ENCODE data around the gene ZNHIT6.
A peak's percentile ranks its signal among the peaks of the same experiment; 100 is the strongest.

ZNHIT6 gene

DNA sequence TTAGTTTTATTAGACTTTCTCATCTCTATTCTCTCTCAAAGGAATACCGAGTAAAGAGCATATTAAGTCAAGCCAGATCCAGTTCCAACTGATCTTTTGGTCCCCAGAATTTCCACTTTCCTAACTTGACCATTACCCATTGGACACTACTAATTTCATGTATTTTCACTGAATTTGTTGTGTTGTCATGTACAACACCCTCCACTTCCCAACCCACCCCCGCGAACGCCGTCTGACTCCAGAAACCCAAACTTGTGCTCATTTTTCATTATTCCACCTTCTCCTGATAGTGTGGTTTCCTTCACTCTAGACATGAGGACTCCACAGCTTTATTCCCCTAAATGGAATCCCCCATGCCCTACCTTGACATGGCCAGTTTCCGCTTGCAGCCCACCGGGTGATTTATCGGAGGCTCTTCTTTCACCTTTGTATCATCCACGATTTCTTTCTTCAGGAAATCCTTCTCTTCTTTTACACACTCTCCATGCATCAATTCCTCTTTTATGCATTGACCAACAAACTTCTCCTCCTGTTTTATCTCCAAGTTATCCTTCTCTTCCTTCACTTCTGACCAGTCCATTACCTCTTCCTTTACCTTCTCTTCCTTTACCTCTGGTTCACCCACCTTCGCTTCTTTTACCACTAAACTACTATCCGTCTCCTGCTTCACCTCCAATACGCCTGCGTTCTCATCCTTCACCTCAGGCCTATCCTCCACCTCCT is 805 bp downstream of the ZNHIT6 start:
- no peak for TF ChIP-seq ZFP3 (CRISPR knock-in tag; IDR thresholded peaks at IDR 0.05)
- TF ChIP-seq ZNF565 (CRISPR knock-in tag; conservative IDR thresholded peaks at IDR 0.05; ENCODE audit: low read depth), result no peak
- TF ChIP-seq CREB5 (CRISPR knock-in tag; IDR thresholded peaks at IDR 0.05; ENCODE audit: low read depth), result no peak
- TF ChIP-seq BACH2 (CRISPR knock-in tag; IDR thresholded peaks at IDR 0.05; ENCODE audit: borderline replicate concordance), result no peak
- no peak for TF ChIP-seq CSDC2 (CRISPR knock-in tag; IDR thresholded peaks at IDR 0.05)
- no peak for TF ChIP-seq ZC3H10 (CRISPR knock-in tag; IDR thresholded peaks at IDR 0.05)
- TF ChIP-seq RARB (CRISPR knock-in tag; IDR thresholded peaks at IDR 0.05), result no peak
- TF ChIP-seq SNAI2 (CRISPR knock-in tag; IDR thresholded peaks at IDR 0.05), result no peak
- no peak for TF ChIP-seq ZFP30 (CRISPR knock-in tag; IDR thresholded peaks at IDR 0.05)
- TF ChIP-seq OSR1 (CRISPR knock-in tag; IDR thresholded peaks at IDR 0.05), result no peak
- TF ChIP-seq TCF4 (CRISPR knock-in tag; IDR thresholded peaks at IDR 0.05; ENCODE audit: borderline replicate concordance), result no peak
- no peak for TF ChIP-seq GLIS3 (CRISPR knock-in tag; IDR thresholded peaks at IDR 0.05)
- no peak for TF ChIP-seq ARNTL (CRISPR knock-in tag; IDR thresholded peaks at IDR 0.05; ENCODE audit: borderline replicate concordance, low read depth)
- no peak for TF ChIP-seq PPARA (CRISPR knock-in tag; IDR thresholded peaks at IDR 0.05; ENCODE audit: borderline replicate concordance)
- no peak for TF ChIP-seq ISL1 (CRISPR knock-in tag; IDR thresholded peaks at IDR 0.05)
- TF ChIP-seq POU6F1 (CRISPR knock-in tag; IDR thresholded peaks at IDR 0.05; ENCODE audit: borderline replicate concordance, low read depth), result no peak
- no peak for TF ChIP-seq ZNF70 (CRISPR knock-in tag; IDR thresholded peaks at IDR 0.05)
- TF ChIP-seq, protein P1, sequence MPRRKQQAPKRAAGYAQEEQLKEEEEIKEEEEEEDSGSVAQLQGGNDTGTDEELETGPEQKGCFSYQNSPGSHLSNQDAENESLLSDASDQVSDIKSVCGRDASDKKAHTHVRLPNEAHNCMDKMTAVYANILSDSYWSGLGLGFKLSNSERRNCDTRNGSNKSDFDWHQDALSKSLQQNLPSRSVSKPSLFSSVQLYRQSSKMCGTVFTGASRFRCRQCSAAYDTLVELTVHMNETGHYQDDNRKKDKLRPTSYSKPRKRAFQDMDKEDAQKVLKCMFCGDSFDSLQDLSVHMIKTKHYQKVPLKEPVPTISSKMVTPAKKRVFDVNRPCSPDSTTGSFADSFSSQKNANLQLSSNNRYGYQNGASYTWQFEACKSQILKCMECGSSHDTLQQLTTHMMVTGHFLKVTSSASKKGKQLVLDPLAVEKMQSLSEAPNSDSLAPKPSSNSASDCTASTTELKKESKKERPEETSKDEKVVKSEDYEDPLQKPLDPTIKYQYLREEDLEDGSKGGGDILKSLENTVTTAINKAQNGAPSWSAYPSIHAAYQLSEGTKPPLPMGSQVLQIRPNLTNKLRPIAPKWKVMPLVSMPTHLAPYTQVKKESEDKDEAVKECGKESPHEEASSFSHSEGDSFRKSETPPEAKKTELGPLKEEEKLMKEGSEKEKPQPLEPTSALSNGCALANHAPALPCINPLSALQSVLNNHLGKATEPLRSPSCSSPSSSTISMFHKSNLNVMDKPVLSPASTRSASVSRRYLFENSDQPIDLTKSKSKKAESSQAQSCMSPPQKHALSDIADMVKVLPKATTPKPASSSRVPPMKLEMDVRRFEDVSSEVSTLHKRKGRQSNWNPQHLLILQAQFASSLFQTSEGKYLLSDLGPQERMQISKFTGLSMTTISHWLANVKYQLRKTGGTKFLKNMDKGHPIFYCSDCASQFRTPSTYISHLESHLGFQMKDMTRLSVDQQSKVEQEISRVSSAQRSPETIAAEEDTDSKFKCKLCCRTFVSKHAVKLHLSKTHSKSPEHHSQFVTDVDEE (CRISPR knock-in tag; IDR thresholded peaks at IDR 0.05), result no peak
- no peak for TF ChIP-seq ZNF8 (CRISPR knock-in tag; IDR thresholded peaks at IDR 0.05)
- TF ChIP-seq TOX (CRISPR knock-in tag; IDR thresholded peaks at IDR 0.05; ENCODE audit: borderline replicate concordance), result no peak
- peak; percentile 2; the same call in 2 of the 3 replicates for ATAC-seq

DNA sequence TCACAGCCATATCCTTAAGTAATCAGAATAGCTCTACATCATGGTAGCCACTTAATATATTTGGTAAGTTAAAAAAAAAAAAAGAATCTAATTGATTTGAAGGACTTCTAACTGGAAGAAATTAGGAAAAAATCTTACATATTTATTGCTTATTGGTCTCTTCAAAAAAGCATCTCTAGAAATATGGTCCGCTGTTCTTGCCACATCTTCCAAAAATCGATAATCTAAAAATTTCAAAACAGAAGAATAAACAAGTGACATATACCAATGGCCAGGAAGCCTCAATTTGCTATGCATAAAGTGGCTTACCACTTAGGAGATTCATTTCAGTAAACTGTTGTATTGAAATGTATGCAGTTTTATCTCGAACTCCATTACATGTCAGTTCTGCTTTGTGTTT is 2.3 kb downstream of the ZNHIT6 start:
- no peak for ATAC-seq
- TF ChIP-seq ZNF8 (CRISPR knock-in tag; IDR thresholded peaks at IDR 0.05) (no peak), PATZ1 (CRISPR knock-in tag; IDR thresholded peaks at IDR 0.05; ENCODE audit: borderline replicate concordance) (no peak), OSR1 (CRISPR knock-in tag; IDR thresholded peaks at IDR 0.05) (no peak)

DNA sequence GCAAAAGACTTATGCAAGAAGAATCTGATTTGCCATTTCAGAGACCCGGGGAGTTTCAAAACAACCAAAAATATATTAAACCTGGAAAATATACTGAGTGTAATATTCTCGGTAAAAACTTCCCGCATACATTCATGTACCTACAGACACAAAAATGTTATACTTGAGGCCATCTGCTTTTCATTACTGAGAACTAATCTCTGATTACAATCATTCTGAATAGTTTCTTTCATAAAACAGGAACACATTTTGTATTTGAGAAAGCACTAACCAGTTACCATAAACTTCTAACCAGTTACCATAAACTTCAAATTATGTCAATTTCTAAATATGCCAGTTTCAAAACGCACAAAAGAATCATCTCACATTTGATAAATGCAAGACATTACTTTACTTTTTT is 7.8 kb downstream of the ZNHIT6 start:
- no peak for TF ChIP-seq ZNF8 (CRISPR knock-in tag; IDR thresholded peaks at IDR 0.05)
- no peak for TF ChIP-seq SNAI2 (CRISPR knock-in tag; IDR thresholded peaks at IDR 0.05)
- TF ChIP-seq TCF4 (CRISPR knock-in tag; IDR thresholded peaks at IDR 0.05; ENCODE audit: borderline replicate concordance), result peak; percentile 72; the same call in 1 of the 2 replicates
- TF ChIP-seq ISL1 (CRISPR knock-in tag; IDR thresholded peaks at IDR 0.05), result no peak; the same call in 1 of the 2 replicates

GRCh38 chr1:85697895-85698294 is 10.3 kb downstream of the ZNHIT6 start:
- no peak for ATAC-seq
- no peak for TF ChIP-seq ZNF70 (CRISPR knock-in tag; IDR thresholded peaks at IDR 0.05)

More for the DNA sequence above, 7.8 kb downstream of the ZNHIT6 start:
- peak; percentile 47 for ATAC-seq
